NCI-H526 (cell line): ENCODE data around the gene CUL2.
"Not testable (repeated sequence)": the region's sequence is repeated elsewhere in the genome, so short reads cannot be mapped to it uniquely, and the experiment has no call there.

Source experiments
- DNase-seq, 2 experiments: peaks; one replicate each; lab custom pipeline; 2025; lab: John Stamatoyannopoulos, UW

The CUL2 gene

GRCh38 chr10:35019041-35020024, 70.8 kb downstream of the CUL2 start:
- DNase-seq = no peak

- DNase-seq = no peak
Measured at GRCh38 chr10:35017608-35018007, 72.5 kb downstream of the CUL2 start.

DNA sequence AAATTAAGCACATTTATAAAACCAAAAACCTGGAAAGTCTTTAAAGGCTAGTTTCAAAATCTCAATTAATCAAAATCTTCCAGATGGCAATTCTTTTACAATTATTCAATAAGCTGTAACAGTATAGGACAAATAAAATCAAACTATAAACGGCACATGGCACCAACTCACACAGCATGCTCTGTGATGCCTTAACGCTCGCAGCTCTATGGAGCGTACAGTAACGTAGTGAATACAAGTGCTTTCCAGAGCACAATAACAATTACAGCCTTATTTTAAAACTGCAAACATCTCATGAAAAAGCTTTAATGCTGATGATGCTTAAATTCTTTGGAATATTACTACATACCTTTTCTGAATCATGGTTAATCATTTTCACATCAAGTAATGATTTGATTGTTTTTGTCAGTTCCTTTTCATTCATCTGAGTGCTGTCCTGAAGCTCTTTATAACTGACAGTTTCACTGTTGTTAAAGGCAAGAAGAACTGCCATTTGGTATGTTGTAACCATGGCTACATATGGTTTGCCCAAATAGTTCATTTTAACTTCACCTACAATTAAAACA, 74.2 kb downstream of the CUL2 start:
- no peak for DNase-seq

DNA sequence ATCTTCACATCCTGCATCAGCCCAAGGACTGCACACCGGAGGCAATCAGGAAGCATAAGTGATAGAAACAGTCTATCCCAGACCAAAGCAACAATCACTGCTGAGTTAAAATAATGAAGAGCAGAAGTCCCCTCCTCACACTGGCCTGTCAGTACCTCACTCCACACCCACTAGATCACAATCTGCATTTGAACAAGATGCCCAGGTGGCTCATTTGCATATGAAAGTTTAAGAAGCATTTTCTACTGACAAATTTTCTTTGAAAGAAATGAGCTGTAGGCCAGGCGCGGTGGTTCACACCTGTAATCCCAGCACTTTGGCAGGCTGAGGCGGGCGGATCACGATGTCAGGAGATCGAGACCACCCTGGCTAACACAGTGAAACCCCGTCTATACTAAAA, 77.4 kb downstream of the CUL2 start:
- peak in 1 of 2 experiments; percentile 12 for DNase-seq

DNA sequence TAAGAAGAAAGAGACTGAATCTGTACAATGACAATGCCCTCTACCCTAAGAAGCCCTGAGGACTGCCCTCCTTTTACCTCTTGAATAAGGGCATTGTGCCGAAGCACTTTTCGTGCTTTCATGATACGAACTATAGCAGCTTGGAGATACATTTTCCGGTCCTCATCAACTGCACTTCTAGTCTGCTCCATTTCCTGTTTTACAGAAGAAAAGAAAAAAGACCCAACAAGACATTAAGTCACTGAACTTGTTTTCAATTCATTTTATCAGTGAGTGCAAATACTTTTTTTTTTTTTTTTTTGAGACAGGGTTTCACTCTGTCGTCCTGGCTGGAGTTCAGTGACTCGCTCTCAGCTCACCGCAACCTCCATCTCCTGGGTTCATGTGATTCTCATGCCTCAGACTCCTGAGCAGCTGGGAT, 78.4 kb downstream of the CUL2 start:
- no peak for DNase-seq

- no peak for DNase-seq
Measured at GRCh38 chr10:35007858-35008301, 82.3 kb downstream of the CUL2 start.

- DNase-seq = no peak
Measured at GRCh38 chr10:35006836-35007235, 83.3 kb downstream of the CUL2 start.

DNA sequence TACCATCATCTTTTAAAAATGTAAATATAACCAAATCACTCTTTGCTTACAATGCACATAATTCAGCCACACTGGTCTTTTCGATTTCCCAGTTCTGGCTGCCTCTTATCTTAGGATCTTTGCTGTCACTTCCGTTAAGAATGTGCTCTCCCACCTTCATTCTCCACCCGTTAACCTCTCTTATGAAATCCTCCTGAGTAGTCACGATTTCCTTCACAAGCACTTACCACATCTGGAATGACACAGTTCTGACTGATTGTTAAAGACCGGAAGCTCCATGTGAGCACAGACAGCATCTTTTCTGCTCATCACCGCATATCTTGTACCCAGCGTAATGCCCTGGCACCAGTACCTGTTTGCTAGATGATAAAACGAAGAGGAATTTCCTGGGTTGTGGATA, 84.3 kb downstream of the CUL2 start:
- peak in 1 of 2 experiments; percentile 6 for DNase-seq

DNA sequence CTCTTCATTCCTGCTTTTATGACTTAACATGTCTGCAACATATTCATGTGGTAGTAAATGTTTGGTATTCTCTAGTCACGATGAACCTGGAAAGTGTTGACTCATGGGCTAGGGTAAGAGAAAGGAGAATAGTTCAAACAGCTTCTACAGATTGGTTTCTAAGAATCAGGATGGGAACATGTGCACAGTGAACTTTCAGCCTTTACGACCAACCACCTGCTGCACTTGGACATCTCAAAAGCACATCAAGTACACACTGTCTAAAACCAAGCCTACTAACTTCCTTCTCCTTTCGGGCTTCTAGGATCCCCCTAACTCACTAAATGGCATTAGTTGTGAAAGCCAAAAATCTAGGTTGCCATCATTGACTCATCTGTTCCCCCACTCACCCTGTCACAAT, 85.5 kb downstream of the CUL2 start:
- no peak for DNase-seq

DNA sequence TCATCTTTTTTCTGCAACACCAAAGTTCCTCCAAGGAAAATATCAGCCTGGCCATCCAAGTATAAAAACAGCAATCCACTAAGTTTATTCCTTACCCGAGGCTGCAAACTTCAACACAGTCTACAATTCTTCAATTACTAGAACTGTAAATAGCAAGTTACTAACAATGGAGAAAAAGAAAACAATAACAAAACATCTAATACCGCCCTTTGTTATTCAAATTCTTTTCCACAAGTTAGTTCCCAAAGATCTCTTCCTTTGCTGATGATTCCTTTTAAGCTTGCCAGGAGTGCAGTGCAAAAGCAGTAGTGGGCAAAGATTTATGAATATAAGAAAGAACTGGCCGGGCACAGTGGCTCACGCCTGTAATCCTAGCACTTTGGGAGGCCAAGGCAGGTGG, 86.2 kb downstream of the CUL2 start:
- DNase-seq = no peak

DNA sequence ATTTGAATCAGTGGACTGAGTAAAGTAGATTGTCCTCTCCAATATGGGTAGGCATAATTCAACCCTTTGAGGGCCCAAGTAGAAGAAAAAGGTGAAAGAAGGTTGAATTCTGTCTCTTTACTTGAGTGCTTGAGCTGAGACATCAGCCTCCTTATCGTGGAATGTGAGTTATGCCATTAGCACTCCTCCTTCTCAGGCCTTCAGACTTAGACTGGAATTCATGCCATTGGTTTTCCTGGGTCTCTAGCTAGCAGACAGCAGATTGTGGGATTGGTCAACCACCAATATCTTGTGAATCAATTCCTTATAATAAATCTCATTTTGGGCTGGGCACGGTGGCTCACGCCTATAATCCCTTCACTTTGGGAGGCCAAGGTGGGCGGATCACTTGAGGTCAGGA, 89.2 kb downstream of the CUL2 start:
- no peak for DNase-seq

GRCh38 chr10:34999532-34999931, 90.6 kb downstream of the CUL2 start:
- no peak for DNase-seq

GRCh38 chr10:34998940-34999339, 91.2 kb downstream of the CUL2 start:
- no peak for DNase-seq

- no peak for DNase-seq
Measured at GRCh38 chr10:34996843-34997242, 93.3 kb downstream of the CUL2 start.

- DNase-seq = no peak
Measured at GRCh38 chr10:34995925-34996324, 94.2 kb downstream of the CUL2 start.

DNA sequence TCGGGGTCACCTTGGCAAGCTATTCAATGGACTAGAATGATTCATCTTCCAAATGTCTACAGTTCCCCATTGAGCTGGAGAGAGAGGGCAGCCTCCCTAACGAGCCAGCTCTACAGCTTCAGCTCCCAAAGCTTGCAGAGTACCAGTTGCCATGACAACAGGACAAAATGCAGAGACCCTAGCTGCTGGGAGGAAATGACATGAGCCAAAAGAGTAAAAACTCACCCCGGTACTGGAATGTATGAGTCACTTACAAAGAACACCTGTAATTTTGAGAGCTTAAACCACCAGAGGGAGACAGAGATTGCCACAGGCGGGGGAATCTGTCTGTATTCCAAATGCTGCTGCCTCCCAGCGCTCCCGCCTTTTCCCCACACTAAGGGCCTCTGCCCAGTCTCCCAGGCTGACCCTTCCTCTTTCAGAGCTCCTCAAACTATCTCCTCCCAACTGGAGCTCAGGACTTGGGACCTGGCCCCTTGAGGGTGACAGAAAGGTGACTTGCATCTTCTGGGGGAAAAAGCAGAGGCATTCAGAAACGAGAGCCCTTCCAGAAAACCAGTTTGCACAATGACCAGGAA, 95.5 kb downstream of the CUL2 start:
- peak; percentile 25 to 79 for DNase-seq

- DNase-seq = no peak
Measured at GRCh38 chr10:34993782-34994181, 96.4 kb downstream of the CUL2 start.

DNA sequence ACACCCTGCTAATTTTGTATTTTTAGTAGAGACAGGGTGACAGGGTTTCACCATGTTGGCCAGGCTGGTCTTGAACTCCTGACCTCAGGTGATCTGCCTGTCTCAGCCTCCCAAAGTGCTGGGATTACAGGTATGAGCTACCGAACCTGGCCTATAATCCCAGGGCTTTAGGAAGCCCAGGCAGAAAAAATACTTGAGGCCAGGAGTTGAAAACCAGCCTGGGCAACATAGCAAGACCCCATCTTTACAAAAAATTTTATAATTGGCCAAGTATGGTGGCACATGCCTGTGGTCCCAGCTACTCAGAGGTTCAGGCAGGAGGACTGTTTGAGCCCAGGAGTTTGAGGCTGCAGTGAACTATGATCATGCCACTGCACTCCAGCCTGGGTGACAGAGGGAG, 99.0 kb downstream of the CUL2 start:
- not testable (repeated sequence) for DNase-seq

GRCh38 chr10:34988397-34989067, 101.6 kb downstream of the CUL2 start:
- DNase-seq = no peak

DNA sequence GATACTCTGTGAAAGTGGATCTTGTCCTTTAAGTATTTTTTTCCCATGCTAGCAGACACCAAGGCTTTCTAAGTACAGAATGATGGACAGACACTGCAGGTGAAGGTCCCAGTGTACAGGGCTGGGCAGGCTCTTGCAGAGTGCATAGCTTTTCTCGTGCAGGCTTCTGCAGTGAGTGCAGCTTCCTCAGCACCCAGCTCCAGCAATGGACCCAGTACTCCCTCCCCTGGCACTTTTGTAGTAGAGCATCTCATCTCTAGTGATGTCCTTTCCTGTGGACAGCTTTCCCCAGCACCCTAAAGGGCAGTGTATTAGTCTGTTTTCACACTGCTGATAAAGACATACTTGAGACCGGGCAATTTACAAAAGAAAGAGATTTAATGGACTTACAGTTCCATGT, 104.3 kb downstream of the CUL2 start:
- DNase-seq = peak in 1 of 2 experiments; percentile 24

GRCh38 chr10:34985146-34985545, 105.0 kb downstream of the CUL2 start:
- no peak for DNase-seq

DNA sequence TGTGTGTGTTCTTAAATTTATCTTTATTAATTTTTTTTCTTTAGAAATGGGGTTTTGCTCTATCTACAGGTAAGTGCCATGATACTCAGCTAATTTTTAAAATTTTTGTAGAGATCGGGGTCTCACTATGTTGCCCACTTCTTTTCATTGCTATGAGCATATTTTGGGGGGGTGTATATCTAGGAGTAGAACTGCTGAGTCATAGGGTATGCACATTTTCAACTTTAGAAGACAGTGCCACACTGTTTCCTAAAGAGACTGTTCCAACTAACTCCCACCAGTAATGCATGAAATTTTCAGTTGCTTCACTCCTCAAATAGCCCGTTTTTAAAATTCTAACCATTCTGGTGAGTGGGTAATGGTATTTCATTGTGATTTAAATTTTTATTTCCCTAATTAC, 108.3 kb downstream of the CUL2 start:
- DNase-seq = no peak
